ENCODE measurements around the gene AIG1. TPM values are rescaled to one million over a fixed set of nuclear protein-coding genes. Genes with fewer than 3 reads are reported as not detected.
"Not testable (repeated sequence)": the region's sequence is repeated elsewhere in the genome, so short reads cannot be mapped to it uniquely, and the experiment has no call there.

The AIG1 gene
- total RNA-seq, 2 donors from 2014 or later, result 32.9 to 53.6 TPM

GRCh38 chr6:143243786-143244185, 183.1 kb downstream of the AIG1 start:
- Histone ChIP-seq H3K9me3 (no peaks in the 10 kb centered on the region), H3K4me1 (ENCODE audit: control insufficient read depth in 1 of 2, low read depth in 2 of 2) (peaks cover 0 to 26% of the 10 kb centered on the region in 2 donors), H3K4me3 (no peak overlapping the region), H3K36me3 (no peaks in the 10 kb centered on the region), H3K27me3 (replicated peaks; ENCODE audit: insufficient read depth) (no peaks in the 10 kb centered on the region), H3K27ac (no peak overlapping the region)
- no peak for DNase-seq (ENCODE audit: low spot score)
- ATAC-seq (ENCODE audit: insufficient number of reproducible peaks, low FRiP score, low read depth), result no peak
- TF ChIP-seq, protein P1, sequence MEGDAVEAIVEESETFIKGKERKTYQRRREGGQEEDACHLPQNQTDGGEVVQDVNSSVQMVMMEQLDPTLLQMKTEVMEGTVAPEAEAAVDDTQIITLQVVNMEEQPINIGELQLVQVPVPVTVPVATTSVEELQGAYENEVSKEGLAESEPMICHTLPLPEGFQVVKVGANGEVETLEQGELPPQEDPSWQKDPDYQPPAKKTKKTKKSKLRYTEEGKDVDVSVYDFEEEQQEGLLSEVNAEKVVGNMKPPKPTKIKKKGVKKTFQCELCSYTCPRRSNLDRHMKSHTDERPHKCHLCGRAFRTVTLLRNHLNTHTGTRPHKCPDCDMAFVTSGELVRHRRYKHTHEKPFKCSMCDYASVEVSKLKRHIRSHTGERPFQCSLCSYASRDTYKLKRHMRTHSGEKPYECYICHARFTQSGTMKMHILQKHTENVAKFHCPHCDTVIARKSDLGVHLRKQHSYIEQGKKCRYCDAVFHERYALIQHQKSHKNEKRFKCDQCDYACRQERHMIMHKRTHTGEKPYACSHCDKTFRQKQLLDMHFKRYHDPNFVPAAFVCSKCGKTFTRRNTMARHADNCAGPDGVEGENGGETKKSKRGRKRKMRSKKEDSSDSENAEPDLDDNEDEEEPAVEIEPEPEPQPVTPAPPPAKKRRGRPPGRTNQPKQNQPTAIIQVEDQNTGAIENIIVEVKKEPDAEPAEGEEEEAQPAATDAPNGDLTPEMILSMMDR (IDR thresholded peaks at IDR 0.05), result no peak

DNA sequence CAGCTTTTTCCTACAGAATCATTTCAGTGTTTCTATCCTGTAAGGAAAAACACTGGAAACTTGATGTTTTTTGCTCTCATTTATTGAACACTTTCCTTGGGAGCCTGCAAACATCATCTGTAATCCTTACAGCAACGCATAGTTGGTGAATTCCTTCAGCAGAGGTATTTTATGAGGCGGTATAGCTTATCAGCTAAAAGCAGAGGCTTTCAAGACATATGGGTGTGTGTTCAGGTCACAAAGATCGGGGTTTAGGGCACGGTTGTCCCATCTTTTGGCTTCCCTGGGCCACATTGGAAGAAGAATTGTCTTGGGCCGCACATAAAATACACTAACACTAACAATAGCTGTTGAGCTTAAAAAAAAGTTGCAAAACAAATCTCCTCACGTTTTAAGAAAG, 185.0 kb downstream of the AIG1 start:
- TF ChIP-seq, protein P1 (IDR thresholded peaks at IDR 0.05), result no peak
- Histone ChIP-seq H3K4me3 (no peak overlapping the region), H3K36me3 (no peaks in the 10 kb centered on the region), H3K4me1 (ENCODE audit: control insufficient read depth in 1 of 2, low read depth in 2 of 2) (peaks cover 0 to 26% of the 10 kb centered on the region in 2 donors), H3K27me3 (replicated peaks; ENCODE audit: insufficient read depth) (no peaks in the 10 kb centered on the region), H3K9me3 (no peaks in the 10 kb centered on the region), H3K27ac (no peak overlapping the region)
- no peak for DNase-seq (ENCODE audit: low spot score)
- ATAC-seq (ENCODE audit: insufficient number of reproducible peaks, low FRiP score, low read depth), result no peak

DNA sequence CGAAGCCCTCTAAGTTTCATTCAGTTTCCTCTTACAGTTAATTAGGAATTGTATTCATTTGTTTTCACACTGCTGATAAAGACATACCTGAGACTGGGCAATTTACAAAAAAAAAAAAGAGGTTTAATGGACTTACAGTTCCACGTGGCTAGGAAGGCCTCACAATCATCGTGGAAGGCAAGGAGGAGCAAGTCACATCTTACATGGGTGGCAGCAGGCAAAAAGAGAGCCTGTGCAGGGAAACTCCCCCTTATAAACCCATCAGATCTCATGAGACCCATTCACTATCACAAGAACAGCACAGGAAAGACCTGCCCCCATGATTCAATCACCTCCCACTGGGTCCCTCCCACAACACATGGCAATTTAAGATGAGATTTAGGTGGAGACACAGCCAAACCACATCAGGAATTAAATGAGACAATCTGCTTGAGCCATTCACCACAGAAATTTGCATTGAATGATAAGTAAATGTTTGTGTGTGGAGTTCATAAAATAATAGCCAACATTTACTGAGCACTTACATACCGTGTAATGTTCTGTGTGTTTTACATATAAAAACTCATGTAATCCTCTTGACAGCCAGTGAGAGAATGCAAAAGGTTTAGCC, 185.6 kb downstream of the AIG1 start:
- H3K27me3 ChIP-seq (replicated peaks; ENCODE audit: insufficient read depth); H3K27ac ChIP-seq; ATAC-seq (ENCODE audit: insufficient number of reproducible peaks, low FRiP score, low read depth); H3K9me3 ChIP-seq; H3K4me3 ChIP-seq; H3K36me3 ChIP-seq; DNase-seq (ENCODE audit: low spot score): not testable (repeated sequence)
- H3K4me1 ChIP-seq (ENCODE audit: control insufficient read depth in 1 of 2, low read depth in 2 of 2), result peaks cover 0 to 26% of the 10 kb centered on the region in 2 donors

DNA sequence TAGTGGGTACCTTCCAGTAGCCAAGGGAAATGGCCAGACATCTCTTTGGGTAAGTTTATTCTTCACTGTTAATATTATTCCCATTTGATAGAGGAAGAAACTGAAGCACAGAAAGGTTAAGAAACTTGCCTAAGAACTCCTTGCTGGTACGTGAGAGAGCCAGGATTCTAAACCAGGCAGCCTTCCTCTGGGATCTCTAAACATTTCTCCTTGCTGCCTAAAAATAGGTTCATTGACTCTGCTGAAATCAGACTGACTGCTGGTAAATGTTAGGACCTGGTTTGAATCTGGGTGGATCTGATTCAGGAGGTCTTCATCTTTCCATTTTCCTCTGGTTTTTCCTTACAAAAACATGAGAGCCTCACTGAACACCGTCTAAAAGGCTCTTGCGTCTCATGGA, 186.9 kb downstream of the AIG1 start:
- no peak for ATAC-seq (ENCODE audit: insufficient number of reproducible peaks, low FRiP score, low read depth)
- peaks cover 0 to 16% of the 10 kb centered on the region in 2 donors for H3K4me1 ChIP-seq (ENCODE audit: control insufficient read depth in 1 of 2, low read depth in 2 of 2)
- no peak overlapping the region for H3K4me3 ChIP-seq
- no peaks in the 10 kb centered on the region for H3K9me3 ChIP-seq
- H3K36me3 ChIP-seq, result no peaks in the 10 kb centered on the region
- TF ChIP-seq, protein P1 (IDR thresholded peaks at IDR 0.05), result no peak
- no peaks in the 10 kb centered on the region for H3K27me3 ChIP-seq (replicated peaks; ENCODE audit: insufficient read depth)
- no peak overlapping the region for H3K27ac ChIP-seq
- no peak for DNase-seq (ENCODE audit: low spot score)

DNA sequence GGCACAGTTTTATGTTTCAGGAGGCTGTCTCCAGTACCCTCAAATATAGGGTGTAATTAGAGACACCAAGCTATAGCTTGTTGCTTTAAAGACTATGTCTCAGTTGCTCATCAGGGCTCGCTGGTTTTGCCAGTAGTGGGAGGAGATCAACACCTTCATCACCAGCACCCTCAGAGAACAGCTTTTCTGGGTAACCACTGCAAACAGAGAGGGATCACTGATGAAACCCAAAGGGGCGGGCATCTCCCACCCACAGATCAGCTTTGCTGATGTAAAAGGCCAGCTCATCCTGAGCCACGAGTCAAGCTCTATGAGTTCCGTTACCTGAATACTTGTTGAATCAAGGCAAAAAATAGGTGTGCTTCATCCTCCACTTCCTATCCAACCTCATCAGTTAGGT, 187.7 kb downstream of the AIG1 start:
- H3K27ac ChIP-seq, result no peak overlapping the region
- H3K4me3 ChIP-seq, result no peak overlapping the region
- no peaks in the 10 kb centered on the region for H3K27me3 ChIP-seq (replicated peaks; ENCODE audit: insufficient read depth)
- no peaks in the 10 kb centered on the region for H3K36me3 ChIP-seq
- ATAC-seq (ENCODE audit: insufficient number of reproducible peaks, low FRiP score, low read depth), result no peak
- peaks cover 0 to 16% of the 10 kb centered on the region in 2 donors for H3K4me1 ChIP-seq (ENCODE audit: control insufficient read depth in 1 of 2, low read depth in 2 of 2)
- DNase-seq (ENCODE audit: low spot score), result no peak
- TF ChIP-seq, protein P1 (IDR thresholded peaks at IDR 0.05), result no peak
- H3K9me3 ChIP-seq, result no peaks in the 10 kb centered on the region

DNA sequence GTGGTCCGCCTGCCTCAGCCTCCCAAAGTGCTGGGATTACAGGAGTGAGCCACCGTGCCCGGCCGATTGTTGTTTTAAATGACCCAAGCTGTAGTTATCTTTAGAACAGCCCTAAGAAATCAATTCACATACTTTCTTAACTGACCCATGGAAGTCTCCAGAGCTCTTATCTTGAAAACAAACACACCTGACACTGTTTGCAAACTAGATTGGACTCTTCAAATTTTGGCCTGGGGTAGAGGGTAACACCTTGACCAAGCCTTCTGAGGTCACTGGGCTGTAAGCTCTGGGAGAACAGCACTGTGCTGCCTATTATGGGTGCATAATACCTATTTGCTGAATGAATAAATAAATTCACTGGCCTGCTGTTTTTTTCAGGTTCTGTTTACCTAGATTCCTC, 190.6 kb downstream of the AIG1 start:
- peaks cover 0 to 16% of the 10 kb centered on the region in 2 donors for H3K4me1 ChIP-seq (ENCODE audit: control insufficient read depth in 1 of 2, low read depth in 2 of 2)
- H3K36me3 ChIP-seq, result no peaks in the 10 kb centered on the region
- H3K9me3 ChIP-seq, result no peaks in the 10 kb centered on the region
- ATAC-seq (ENCODE audit: insufficient number of reproducible peaks, low FRiP score, low read depth) (no peak), DNase-seq (ENCODE audit: low spot score) (no peak)
- H3K4me3 ChIP-seq, result no peak overlapping the region
- H3K27ac ChIP-seq, result no peak overlapping the region
- no peaks in the 10 kb centered on the region for H3K27me3 ChIP-seq (replicated peaks; ENCODE audit: insufficient read depth)
- TF ChIP-seq, protein P1 (IDR thresholded peaks at IDR 0.05), result no peak

All from thoracic aorta (tissue), 2 donors.